ENCODE measurements around the gene RAB5B. TPM values are rescaled to one million over a fixed set of nuclear protein-coding genes. Genes with fewer than 3 reads are reported as not detected.

Gene RAB5B
- total and polyA plus RNA-seq, 12 donors = 35.3 to 137 (median 115) TPM

- no peak overlapping the region for H3K4me3 ChIP-seq
- no peak for DNase-seq
- H3K9me3 ChIP-seq = no peaks in the 10 kb centered on the region
- H3K36me3 ChIP-seq = peaks cover 0 to 25% (median 0%) of the 10 kb centered on the region in 9 donors
- ATAC-seq = no peak
- no peaks in the 10 kb centered on the region for H3K4me1 ChIP-seq
- intact Hi-C loops (cut with DNase I) = no loop called here
- no peak for TF ChIP-seq CTCF (IDR thresholded peaks at IDR 0.05)
- WGBS, 2 donors = 87 to 92% methylated on average over 5 of the region's 5 CpGs
- H3K27me3 ChIP-seq = no peaks in the 10 kb centered on the region
- no peak overlapping the region for H3K27ac ChIP-seq
Observed at GRCh38 chr12:55957106-55957859, 16.6 kb upstream of the RAB5B start.

DNA sequence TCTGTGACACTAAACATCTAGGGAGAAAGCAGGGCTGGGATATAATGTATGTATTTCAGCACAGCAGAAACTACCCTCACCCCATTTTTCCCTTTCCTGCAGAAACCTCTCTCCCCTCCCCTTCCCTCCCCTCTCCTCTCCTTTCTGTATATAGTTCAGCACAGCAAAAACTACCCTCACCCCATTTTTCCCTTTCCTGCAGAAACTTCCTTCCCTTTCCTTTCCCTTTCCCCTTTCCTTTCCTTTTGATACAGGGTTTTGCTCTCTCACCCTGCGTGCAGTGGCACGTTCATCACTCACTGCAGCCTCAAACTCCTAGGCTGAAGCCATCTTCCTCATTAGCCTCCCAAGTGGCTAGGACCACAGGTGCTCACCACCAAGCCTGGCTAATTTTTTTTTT lies 10.1 kb upstream of the RAB5B start:
- Histone ChIP-seq H3K9me3 (no peaks in the 10 kb centered on the region), H3K27ac (no peak overlapping the region), H3K27me3 (no peaks in the 10 kb centered on the region), H3K4me1 (peaks cover 11 to 20% (median 15%) of the 10 kb centered on the region in 9 donors), H3K36me3 (peaks cover 0 to 5% (median 0%) of the 10 kb centered on the region in 9 donors), H3K4me3 (no peak overlapping the region)
- intact Hi-C loops (cut with DNase I) = no loop called here
- WGBS, 2 donors = 77 to 78% methylated on average over 2 of the region's 2 CpGs
- DNase-seq (no peak), ATAC-seq (no peak)
- TF ChIP-seq CTCF (IDR thresholded peaks at IDR 0.05) = no peak

DNA sequence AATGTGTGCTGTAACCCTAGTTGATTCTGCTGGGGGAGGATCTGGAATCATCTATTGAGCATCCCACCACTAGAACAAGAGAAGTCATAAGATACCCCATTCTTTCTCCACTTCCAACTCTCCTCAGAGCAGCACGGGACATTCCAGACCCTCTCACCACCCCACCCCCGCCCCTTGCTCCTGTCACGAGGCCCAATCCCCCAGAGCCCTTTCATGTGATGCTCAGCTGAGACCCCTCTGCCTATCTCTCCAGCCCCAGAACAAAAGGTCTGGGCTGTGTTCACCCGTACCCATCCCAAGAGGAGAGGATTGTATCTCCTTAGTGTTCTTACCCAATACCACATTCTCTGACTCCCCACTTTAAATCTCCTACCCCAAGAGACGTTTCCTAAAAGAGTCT lies 8.6 kb upstream of the RAB5B start:
- no peak for TF ChIP-seq CTCF (IDR thresholded peaks at IDR 0.05)
- WGBS, 2 donors = 60 to 70% methylated on average over 5 of the region's 5 CpGs
- Histone ChIP-seq H3K27me3 (no peaks in the 10 kb centered on the region), H3K4me1 (peaks cover 11 to 20% (median 15%) of the 10 kb centered on the region in 9 donors), H3K36me3 (peaks cover 0 to 19% (median 0%) of the 10 kb centered on the region in 9 donors), H3K9me3 (no peaks in the 10 kb centered on the region), H3K4me3 (no peak overlapping the region), H3K27ac (no peak overlapping the region)
- DNase-seq (no peak), ATAC-seq (no peak)
- intact Hi-C loops (cut with DNase I) = no loop called here

DNA sequence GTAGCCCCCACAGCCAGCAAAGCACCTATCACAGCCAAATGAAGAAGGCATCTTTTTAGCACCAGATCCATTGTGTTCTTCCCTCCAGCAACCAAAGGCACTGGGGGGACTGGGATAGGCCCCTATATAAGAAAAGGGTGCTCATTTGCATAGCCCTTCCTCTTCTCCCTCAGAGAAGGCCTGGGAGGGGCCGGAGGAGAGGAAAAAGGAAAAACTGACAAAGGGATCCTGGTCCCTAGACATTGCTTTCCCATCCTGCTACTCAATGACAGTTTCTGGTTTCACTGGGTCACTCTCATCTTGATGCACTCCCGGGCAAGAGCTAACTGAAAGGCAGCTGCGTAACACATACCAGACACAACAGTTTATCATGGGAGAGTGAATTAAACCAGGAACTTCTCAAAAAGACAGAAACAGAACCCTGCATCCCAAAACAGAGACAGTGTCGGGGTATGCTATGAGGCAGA lies 7.9 kb upstream of the RAB5B start, which contains the start of gene PMEL:
Gene PMEL (minus strand): TSS at position 102 of the 467 bp plus-strand sequence. CDS start 31 bp downstream, at position 71.
- ATAC-seq = peak in 7 of 8 donors; percentile 2 to 36 (median 10)
- Histone ChIP-seq H3K4me3 (peak within 1 kb of the TSS; percentile 69 to 94 (median 81)), H3K36me3 (peaks cover 0 to 27% (median 0%) of the 10 kb centered on the region in 9 donors), H3K27me3 (no peaks in the 10 kb centered on the region), H3K9me3 (no peaks in the 10 kb centered on the region), H3K27ac (peak within 1 kb of the TSS; percentile 32 to 91 (median 86)), H3K4me1 (peaks cover 11 to 20% (median 15%) of the 10 kb centered on the region in 9 donors)
- WGBS, 2 donors = 6 to 7% methylated on average over 4 of the region's 4 CpGs
- intact Hi-C loops (cut with DNase I) = no loop called here
- no peak for TF ChIP-seq CTCF (IDR thresholded peaks at IDR 0.05)
- DNase-seq = no peak
